Thoracic aorta (tissue), 2 donors: ENCODE measurements around the gene DIP2A. TPM values are rescaled to one million over a fixed set of nuclear protein-coding genes. Genes with fewer than 3 reads are reported as not detected.

ENCODE experiments used
- ATAC-seq: fragments of 150-250 bp; one replicate; pipeline ENCODE4 v1.8.0; 2017; ENCODE audit warnings: low read depth; ENCODE audit not compliant: insufficient number of reproducible peaks, low FRiP score
- DNase-seq: peaks from one replicate; pipeline ENCODE4 v3.0.0-alpha.2; 2020; ENCODE audit warnings: low spot score
- H3K27ac ChIP-seq, 2 donors: fragments of 200-600 bp; sonication (generic); 1 replicate in 1 of 2; 2 replicates in 1 of 2; pipeline ENCODE4 v1.5.1; 2016; ENCODE audit warnings: mild to moderate bottlenecking in 2 of 2, moderate library complexity in 2 of 2
- H3K27me3 ChIP-seq: fragments of 200-600 bp; sonication (generic); replicated peaks from 2 replicates; pipeline ENCODE4 v1.6.0; 2016; ENCODE audit warnings: mild to moderate bottlenecking; ENCODE audit not compliant: insufficient read depth
- H3K36me3 ChIP-seq: fragments of 200-600 bp; sonication (generic); one replicate; pipeline ENCODE4 v1.5.1; 2016
- H3K4me1 ChIP-seq, 2 donors: fragments of 200-600 bp; sonication (generic); 1 replicate in 1 of 2; 2 replicates in 1 of 2; pipeline versions ENCODE4 v1.5.1 to v1.6.0; 2016; ENCODE audit warnings: low read depth in 2 of 2, mild to moderate bottlenecking in 1 of 2; ENCODE audit not compliant: control insufficient read depth in 1 of 2
- H3K4me3 ChIP-seq: fragments of 200-600 bp; sonication (generic); 2 replicates; pipeline ENCODE4 v1.5.1; 2016; ENCODE audit warnings: mild to moderate bottlenecking
- H3K9me3 ChIP-seq: fragments of 200-600 bp; sonication (generic); 2 replicates; pipeline ENCODE4 v1.5.1; 2016
- total RNA-seq, 2 donors: library from RNA; depleted of rRNA; stranded (reverse); fragments of >200 nt; gene quantifications; one replicate each; pipeline versions ENCODE4 v1.1.0 to v1.2.3, GENCODE V29; 2016
- TF ChIP-seq, protein P1 (sequence below): fragments of 200-600 bp; sonication (generic); IDR thresholded peaks from one replicate; pipeline ENCODE4 v1.5.1; 2019; ENCODE audit warnings: antibody characterized with exemption

DIP2A gene
- total RNA-seq, 2 donors from 2014 or later, result 47.7 to 58.3 TPM

DNA sequence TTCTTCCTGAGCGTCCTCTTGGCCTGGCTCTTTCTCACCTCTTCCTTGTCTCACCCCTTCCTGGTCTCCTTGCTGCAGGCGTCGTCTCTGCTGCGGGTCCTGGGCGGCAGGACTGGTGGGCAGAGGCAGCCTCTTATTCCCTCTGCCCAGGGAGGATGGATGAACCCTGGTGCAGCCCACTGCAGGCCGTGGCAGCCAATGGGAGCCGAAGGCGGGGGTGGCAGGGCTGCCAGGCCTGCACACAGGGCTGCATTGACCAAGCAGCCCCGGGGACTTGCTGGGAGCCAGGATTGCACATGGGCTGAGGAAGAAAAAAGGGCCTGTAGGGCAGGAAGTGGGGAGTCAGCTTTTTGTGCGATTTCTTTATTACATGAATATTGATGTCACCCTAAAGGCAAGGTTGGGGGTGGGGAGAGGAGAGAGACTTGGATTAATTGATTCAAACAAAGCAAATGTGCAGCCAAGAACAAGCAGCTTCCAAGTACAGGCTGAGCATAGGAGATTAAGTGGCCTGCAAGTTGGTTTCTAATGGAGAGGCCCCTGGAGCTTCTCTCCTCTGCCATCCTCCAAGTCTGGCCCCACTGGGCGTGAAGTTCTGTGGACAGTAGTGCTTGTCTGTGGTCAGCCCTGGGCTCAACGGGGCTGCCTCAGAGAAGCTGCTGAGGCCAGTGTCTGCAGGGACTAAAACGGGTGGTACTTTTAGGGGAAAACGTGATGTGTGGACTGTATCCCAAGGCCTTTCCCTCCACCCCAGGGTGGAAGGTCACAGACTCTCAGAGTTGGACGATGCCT lies 146.5 kb downstream of the DIP2A start, which contains the start of gene S100B:
S100B (minus strand) TSS at position 108 of the 792 bp plus-strand sequence. CDS start 2,667 bp downstream, outside the sequence.
- Histone ChIP-seq H3K27ac (no peak within 1 kb of the TSS), H3K9me3 (no peaks in the 10 kb centered on the region), H3K36me3 (no peaks in the 10 kb centered on the region), H3K4me1 (no peaks in the 10 kb centered on the region), H3K4me3 (no peak within 1 kb of the TSS), H3K27me3 (no peaks in the 10 kb centered on the region)
- DNase-seq (no peak), ATAC-seq (no peak)
- TF ChIP-seq, protein P1, sequence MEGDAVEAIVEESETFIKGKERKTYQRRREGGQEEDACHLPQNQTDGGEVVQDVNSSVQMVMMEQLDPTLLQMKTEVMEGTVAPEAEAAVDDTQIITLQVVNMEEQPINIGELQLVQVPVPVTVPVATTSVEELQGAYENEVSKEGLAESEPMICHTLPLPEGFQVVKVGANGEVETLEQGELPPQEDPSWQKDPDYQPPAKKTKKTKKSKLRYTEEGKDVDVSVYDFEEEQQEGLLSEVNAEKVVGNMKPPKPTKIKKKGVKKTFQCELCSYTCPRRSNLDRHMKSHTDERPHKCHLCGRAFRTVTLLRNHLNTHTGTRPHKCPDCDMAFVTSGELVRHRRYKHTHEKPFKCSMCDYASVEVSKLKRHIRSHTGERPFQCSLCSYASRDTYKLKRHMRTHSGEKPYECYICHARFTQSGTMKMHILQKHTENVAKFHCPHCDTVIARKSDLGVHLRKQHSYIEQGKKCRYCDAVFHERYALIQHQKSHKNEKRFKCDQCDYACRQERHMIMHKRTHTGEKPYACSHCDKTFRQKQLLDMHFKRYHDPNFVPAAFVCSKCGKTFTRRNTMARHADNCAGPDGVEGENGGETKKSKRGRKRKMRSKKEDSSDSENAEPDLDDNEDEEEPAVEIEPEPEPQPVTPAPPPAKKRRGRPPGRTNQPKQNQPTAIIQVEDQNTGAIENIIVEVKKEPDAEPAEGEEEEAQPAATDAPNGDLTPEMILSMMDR, result no peak

DNA sequence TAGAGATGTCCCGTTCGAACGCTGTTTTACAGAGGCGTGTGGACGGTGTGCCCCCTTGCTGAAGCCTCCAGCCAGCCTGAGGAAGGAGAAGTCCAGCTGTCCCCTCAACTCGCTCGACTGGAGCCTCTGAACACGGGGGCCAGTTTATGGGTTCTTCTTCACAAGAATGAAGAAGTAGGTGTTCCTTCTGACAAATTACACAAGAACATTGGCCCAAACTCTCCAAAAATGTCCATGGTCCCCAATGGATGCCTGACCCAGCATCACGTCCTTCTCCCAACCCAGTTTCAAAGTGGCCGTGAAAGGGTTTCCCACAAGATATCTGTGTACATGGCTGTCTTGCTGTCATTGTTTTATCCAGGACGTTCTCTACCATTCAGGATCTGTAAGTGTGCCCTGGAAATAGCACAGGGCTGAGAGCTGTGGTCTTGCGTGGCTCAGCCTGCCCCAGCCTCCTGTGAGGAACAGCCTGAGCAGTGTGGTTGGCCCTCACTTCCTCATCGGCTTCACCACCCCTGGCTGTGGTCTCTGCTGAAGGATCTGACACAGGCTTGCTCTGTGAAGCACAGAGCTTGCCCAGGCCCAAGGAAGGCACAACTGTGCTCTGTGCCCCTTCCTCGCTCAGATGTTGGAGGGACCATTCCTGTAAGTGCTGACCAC lies 147.2 kb downstream of the DIP2A start:
- Histone ChIP-seq H3K27ac (no peak overlapping the region), H3K4me3 (no peak overlapping the region), H3K36me3 (no peaks in the 10 kb centered on the region), H3K9me3 (peaks cover 4% of the 10 kb centered on the region), H3K4me1 (no peaks in the 10 kb centered on the region), H3K27me3 (no peaks in the 10 kb centered on the region)
- TF ChIP-seq, protein P1, result no peak
- ATAC-seq (no peak), DNase-seq (no peak)

- H3K27me3 ChIP-seq, result no peaks in the 10 kb centered on the region
- H3K9me3 ChIP-seq, result peaks cover 4% of the 10 kb centered on the region
- no peak overlapping the region for H3K27ac ChIP-seq
- no peaks in the 10 kb centered on the region for H3K4me1 ChIP-seq
- ATAC-seq (no peak), DNase-seq (no peak)
- no peak overlapping the region for H3K4me3 ChIP-seq
- no peaks in the 10 kb centered on the region for H3K36me3 ChIP-seq
- TF ChIP-seq, protein P1, result no peak
These were observed 147.7 kb downstream of the DIP2A start for GRCh38 chr21:46606427-46606813.

GRCh38 chr21:46607636-46608035 lies 148.9 kb downstream of the DIP2A start:
- H3K27me3 ChIP-seq, result no peaks in the 10 kb centered on the region
- no peaks in the 10 kb centered on the region for H3K36me3 ChIP-seq
- TF ChIP-seq, protein P1, result no peak
- DNase-seq (no peak), ATAC-seq (no peak)
- H3K9me3 ChIP-seq, result peaks cover 4% of the 10 kb centered on the region
- no peaks in the 10 kb centered on the region for H3K4me1 ChIP-seq
- H3K27ac ChIP-seq, result no peak overlapping the region
- H3K4me3 ChIP-seq, result no peak overlapping the region

DNA sequence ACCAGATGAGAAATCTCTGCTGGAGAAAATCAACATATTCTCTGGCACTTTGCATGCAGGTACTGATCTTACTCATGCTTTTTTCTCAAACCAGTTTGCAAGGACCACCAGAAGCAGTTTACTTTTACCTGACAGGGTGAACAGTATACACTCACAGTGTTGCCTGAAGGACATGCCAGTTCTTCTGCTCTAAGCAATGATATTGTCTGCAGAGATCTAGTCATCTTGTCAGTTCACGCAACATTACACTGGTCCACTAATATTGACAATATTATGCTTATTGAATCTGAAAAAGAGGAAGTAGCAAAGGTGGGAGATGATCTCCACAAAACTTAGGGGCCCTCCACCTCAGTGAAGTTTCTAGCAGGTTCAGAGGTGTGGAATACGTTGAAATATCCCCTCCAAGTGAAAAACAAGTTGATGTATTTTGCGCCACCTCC lies 150.0 kb downstream of the DIP2A start:
- Histone ChIP-seq H3K4me1 (no peaks in the 10 kb centered on the region), H3K9me3 (peaks cover 4% of the 10 kb centered on the region), H3K27ac (no peak overlapping the region), H3K36me3 (no peaks in the 10 kb centered on the region), H3K4me3 (no peak overlapping the region), H3K27me3 (no peaks in the 10 kb centered on the region)
- DNase-seq (no peak), ATAC-seq (no peak)
- TF ChIP-seq, protein P1, result no peak
